K562 (cell line): Measurements from ENCODE around the gene ATP2A3. TPM values are rescaled to one million over a fixed set of nuclear protein-coding genes. Genes with fewer than 3 reads are reported as not detected.

Experiments used
- CHD4 ChIP-seq: fragments of 200-600 bp; sonication (generic); IDR thresholded peaks from 3 replicates; pipeline ENCODE4 v1.6.1; 2012; ENCODE audit warnings: low read depth, mild to moderate bottlenecking, mixed read lengths, low read length, inconsistent platforms; ENCODE audit not compliant: insufficient read depth, insufficient replicate concordance, poor library complexity, severe bottlenecking
- CXXC5 ChIP-seq: fragments of 250-450 bp; sonication (Bioruptor Pico); IDR thresholded peaks from 2 replicates; pipeline ENCODE4 v1.8.0; 2022; ENCODE audit warnings: inconsistent platforms, mild to moderate bottlenecking, moderate library complexity
- ETV6 ChIP-seq, 3 experiments: fragments of 150-350 bp in 1 of 3; sonication (generic) in 1 of 3; formaldehyde crosslinking in 1 of 3; IDR thresholded peaks; 2 replicates each; pipeline versions ENCODE4 v1.6.1 to v1.8.0; 2014 to 2022; ENCODE audit warnings: borderline replicate concordance in 2 of 3, low read depth in 2 of 3, antibody characterized with exemption in 1 of 3, low read length in 1 of 3, mild to moderate bottlenecking in 1 of 3, missing genetic modification reagents in 1 of 3
- GTF2E2 ChIP-seq: fragments of 200-800 bp; sonication (Bioruptor generic); IDR thresholded peaks from 2 replicates; pipeline ENCODE4 v1.6.1; 2016; ENCODE audit warnings: missing genetic modification characterization, missing compliant biosample characterization
- JUN ChIP-seq, 2 experiments: sonication (generic) in 1 of 2; formaldehyde crosslinking in 1 of 2; IDR thresholded peaks; 2 replicates each; pipeline versions ENCODE4 v1.6.1 to v1.8.0; 2012 to 2022; ENCODE audit warnings: borderline replicate concordance in 2 of 2, mild to moderate bottlenecking in 2 of 2, improper control_type of control experiment in 1 of 2, low read depth in 1 of 2, low read length in 1 of 2, missing genetic modification reagents in 1 of 2
- KLF16 ChIP-seq: IDR thresholded peaks from 2 replicates; pipeline ENCODE4 v1.6.1; 2016; ENCODE audit warnings: antibody characterized with exemption
- MAZ ChIP-seq, 2 experiments: fragments of 450-650 bp in 1 of 2; sonication (generic) in 1 of 2; formaldehyde crosslinking; IDR thresholded peaks in 1 of 2; conservative IDR thresholded peaks in 1 of 2; 2 replicates each; pipeline versions ENCODE4 v1.4.0 to v1.5.0; 2020; ENCODE audit warnings: mild to moderate bottlenecking in 1 of 2, missing genetic modification reagents in 1 of 2
- MNT ChIP-seq, 2 experiments: fragments of 450-650 bp; conservative IDR thresholded peaks; 2 replicates each; pipeline ENCODE4 v1.6.1; 2017; ENCODE audit warnings: mild to moderate bottlenecking in 2 of 2, moderate library complexity in 2 of 2
- POLR3A ChIP-seq: IDR thresholded peaks from 2 replicates; pipeline ENCODE4 v1.6.1; 2011; ENCODE audit warnings: borderline replicate concordance, mild to moderate bottlenecking, moderate library complexity; ENCODE audit not compliant: insufficient read length, insufficient read depth; ENCODE audit errors: extremely low read depth
- TCF3 ChIP-seq: sonication (generic); formaldehyde crosslinking; IDR thresholded peaks from 2 replicates; pipeline ENCODE4 v1.4.0; 2020; ENCODE audit warnings: mild to moderate bottlenecking, missing genetic modification reagents
- ZNF165 ChIP-seq: fragments of 250-450 bp; sonication (Bioruptor Pico); IDR thresholded peaks from 2 replicates; pipeline ENCODE4 v1.4.0; 2020; ENCODE audit warnings: borderline replicate concordance
- ZNF407 ChIP-seq: fragments of 450-650 bp; IDR thresholded peaks from 2 replicates; pipeline ENCODE4 v1.6.1; 2016; ENCODE audit warnings: low read depth
- polyA plus RNA-seq, 8 experiments: library from polyadenylated mRNA; depleted of rRNA in 4 of 8; stranded (reverse) in 5 of 8; unstranded in 3 of 8; fragments of >200 nt; fragmentation: Nextera tagmentation in 2 of 8; fragmentation: Illumina TruSeq in 1 of 8; extraction: Ambion mirVana in 2 of 8; extraction: Trizol in 1 of 8; gene quantifications; 2 replicates each; pipeline versions ENCODE4 v1.2.1 to v1.2.3, GENCODE V29; 2011 to 2014; ENCODE audit warnings: inconsistent platforms in 1 of 8, missing spikeins in 1 of 8
- total RNA-seq, 7 experiments: library from RNA; depleted of rRNA in 6 of 7; stranded (reverse); fragments of >200 nt in 6 of 7; fragmentation: Illumina TruSeq in 2 of 7; extraction: Trizol in 2 of 7; gene quantifications; 2 replicates each; pipeline versions ENCODE4 v1.2.1 to v1.2.3, GENCODE V29; 2011 to 2021; ENCODE audit warnings: low replicate concordance in 1 of 7

The ATP2A3 gene
- total and polyA plus RNA-seq, 9 of the 15 experiments (the other 6 are each of a cell fraction or from before 2014, with no cell fraction given): 0.65 to 103 (median 31.3) TPM

- TF ChIP-seq GTF2E2 (tag) (peak; percentile 58; the same call in 1 of the 2 replicates), MNT (conservative IDR thresholded peaks at IDR 0.05) (0 out of 4 replicates have a peak, but pooled peaks of 1 of the 2 experiments have one; percentile 24), CHD4 (no peak), JUN (IDR thresholded peaks at IDR 0.05; ENCODE audit: borderline replicate concordance, low read depth, low read length) (no peak), JUN (CRISPR knock-in tag; IDR thresholded peaks at IDR 0.05; ENCODE audit: borderline replicate concordance) (no peak), ETV6 (IDR thresholded peaks at IDR 0.05; ENCODE audit: borderline replicate concordance in 1 of 2, low read depth in 2 of 2, low read length in 1 of 2) (peak in 1 of 2 experiments; percentile 57; a peak in 1 of 4 replicates), ETV6 (CRISPR knock-in tag; IDR thresholded peaks at IDR 0.05; ENCODE audit: borderline replicate concordance) (no peak), ZNF407 (no peak), ZNF165 (CRISPR knock-in tag) (no peak), KLF16 (0 out of 2 replicates have a peak, but pooled peaks have one; percentile 14), MAZ (CRISPR knock-in tag; conservative IDR thresholded peaks at IDR 0.05 in 1 of 2, IDR thresholded peaks at IDR 0.05 in 1 of 2) (peak; percentile 42 to 56; a peak in 2 of 4 replicates), CXXC5 (peak; percentile 46), TCF3 (CRISPR knock-in tag) (peak; percentile 33; the same call in 1 of the 2 replicates), POLR3A (no peak)
These were observed 48.1 kb downstream of the ATP2A3 start, which contains the start of gene P2RX1 (continued) for GRCh38 chr17:3915995-3916696.
